ENCODE measurements around the gene HMBS. TPM values are rescaled to one million over a fixed set of nuclear protein-coding genes. Genes with fewer than 3 reads are reported as not detected.

Gene HMBS
- polyA plus RNA-seq, 1 donor (not counting 4 experiments of a cell fraction or from before 2014, with no cell fraction given) = 48.7 TPM

GRCh38 chr11:119061256-119061655 lies 23.4 kb upstream of the HMBS start:
- Histone ChIP-seq H3K27me3 (ENCODE audit: control insufficient read depth, extremely low read depth, insufficient read depth, low read length) (no peaks in the 10 kb centered on the region), H3K9me3 (ENCODE audit: control insufficient read depth, low read depth, low read length) (no peaks in the 10 kb centered on the region)
- no peak for DNase-seq (ENCODE audit: low read depth, low spot score)

DNA sequence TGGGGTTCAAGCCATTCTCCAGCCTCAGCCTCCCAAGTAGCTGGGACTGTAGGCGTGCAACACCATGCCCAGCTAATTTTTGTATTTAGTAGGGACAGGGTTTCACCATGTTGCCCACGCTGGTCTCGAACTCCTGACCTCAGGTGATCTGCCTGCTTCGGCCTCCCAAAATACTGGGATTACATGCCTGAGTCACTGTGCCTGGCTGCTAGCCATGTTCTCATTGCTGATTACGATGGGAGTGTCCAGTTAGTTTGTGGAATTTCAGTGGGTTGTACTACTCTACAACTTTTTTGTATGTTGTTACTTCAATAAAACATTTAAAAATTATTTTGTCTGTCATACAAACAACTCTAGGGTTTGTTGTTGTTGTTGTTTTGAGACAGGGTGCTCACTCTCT lies 21.9 kb upstream of the HMBS start:
- H3K27me3 ChIP-seq (ENCODE audit: control insufficient read depth, extremely low read depth, insufficient read depth, low read length) = no peaks in the 10 kb centered on the region
- no peak for FAIRE-seq
- dilution Hi-C loops (cut with MboI; ENCODE audit: extremely low pct_ligation_motif_present, low sequenced_read_pairs) = no loop called here
- H3K36me3 ChIP-seq (ENCODE audit: control insufficient read depth in 2 of 2, extremely low read depth in 1 of 2, insufficient read depth in 2 of 2, low read length in 2 of 2) = no peaks in the 10 kb centered on the region
- TF ChIP-seq, protein P1, sequence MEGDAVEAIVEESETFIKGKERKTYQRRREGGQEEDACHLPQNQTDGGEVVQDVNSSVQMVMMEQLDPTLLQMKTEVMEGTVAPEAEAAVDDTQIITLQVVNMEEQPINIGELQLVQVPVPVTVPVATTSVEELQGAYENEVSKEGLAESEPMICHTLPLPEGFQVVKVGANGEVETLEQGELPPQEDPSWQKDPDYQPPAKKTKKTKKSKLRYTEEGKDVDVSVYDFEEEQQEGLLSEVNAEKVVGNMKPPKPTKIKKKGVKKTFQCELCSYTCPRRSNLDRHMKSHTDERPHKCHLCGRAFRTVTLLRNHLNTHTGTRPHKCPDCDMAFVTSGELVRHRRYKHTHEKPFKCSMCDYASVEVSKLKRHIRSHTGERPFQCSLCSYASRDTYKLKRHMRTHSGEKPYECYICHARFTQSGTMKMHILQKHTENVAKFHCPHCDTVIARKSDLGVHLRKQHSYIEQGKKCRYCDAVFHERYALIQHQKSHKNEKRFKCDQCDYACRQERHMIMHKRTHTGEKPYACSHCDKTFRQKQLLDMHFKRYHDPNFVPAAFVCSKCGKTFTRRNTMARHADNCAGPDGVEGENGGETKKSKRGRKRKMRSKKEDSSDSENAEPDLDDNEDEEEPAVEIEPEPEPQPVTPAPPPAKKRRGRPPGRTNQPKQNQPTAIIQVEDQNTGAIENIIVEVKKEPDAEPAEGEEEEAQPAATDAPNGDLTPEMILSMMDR (optimal IDR thresholded peaks at IDR 0.05 in 1 of 3, IDR thresholded peaks at IDR 0.05 in 1 of 3, conservative IDR thresholded peaks at IDR 0.05 in 1 of 3; ENCODE audit: extremely low read depth in 1 of 3, insufficient read depth in 2 of 3, low read length in 3 of 3) = no peak
- H3K4me1 ChIP-seq (ENCODE audit: control insufficient read depth, extremely low read depth, insufficient read depth, low read length) = peaks cover 9% of the 10 kb centered on the region
- H3K79me2 ChIP-seq (ENCODE audit: control insufficient read depth, insufficient read depth, low read length) = peaks cover 9% of the 10 kb centered on the region
- no peak overlapping the region for H3K27ac ChIP-seq (ENCODE audit: control insufficient read depth, insufficient read depth, low read length)
- DNase-seq (ENCODE audit: low read depth, low spot score) = no peak
- no peak overlapping the region for H2AFZ ChIP-seq (ENCODE audit: control insufficient read depth, low read length)
- no peaks in the 10 kb centered on the region for H3K9me3 ChIP-seq (ENCODE audit: control insufficient read depth, low read depth, low read length)
- no peak overlapping the region for H3K9ac ChIP-seq (ENCODE audit: control insufficient read depth, extremely low read depth, insufficient read depth, low read length)
- no peaks in the 10 kb centered on the region for H4K20me1 ChIP-seq (ENCODE audit: control insufficient read depth, extremely low read depth, insufficient read depth, low read length)
- H3K4me2 ChIP-seq (ENCODE audit: control insufficient read depth, extremely low read depth, insufficient read depth, low read depth, low read length) = no peak overlapping the region
- no peaks in the 10 kb centered on the region for H3K9me1 ChIP-seq (ENCODE audit: control insufficient read depth, extremely low read depth, insufficient read depth, low read length)
- no peak overlapping the region for H3K4me3 ChIP-seq (ENCODE audit: control insufficient read depth in 2 of 3, extremely low read depth in 1 of 3, insufficient read depth in 2 of 3, low read depth in 1 of 3, low read length in 3 of 3)

More at GRCh38 chr11:119061256-119061655, 23.4 kb upstream of the HMBS start:
- H3K9me1 ChIP-seq (ENCODE audit: control insufficient read depth, extremely low read depth, insufficient read depth, low read length) = no peaks in the 10 kb centered on the region
- TF ChIP-seq, protein P1 (optimal IDR thresholded peaks at IDR 0.05 in 1 of 3, IDR thresholded peaks at IDR 0.05 in 1 of 3, conservative IDR thresholded peaks at IDR 0.05 in 1 of 3; ENCODE audit: extremely low read depth in 1 of 3, insufficient read depth in 2 of 3, low read length in 3 of 3) = no peak
- no peak for TF ChIP-seq EZH2 (IDR thresholded peaks at IDR 0.05; ENCODE audit: low read length)
- H4K20me1 ChIP-seq (ENCODE audit: control insufficient read depth, extremely low read depth, insufficient read depth, low read length) = no peaks in the 10 kb centered on the region
- dilution Hi-C loops (cut with MboI; ENCODE audit: extremely low pct_ligation_motif_present, low sequenced_read_pairs) = no loop called here
- peaks cover 10% of the 10 kb centered on the region for H3K79me2 ChIP-seq (ENCODE audit: control insufficient read depth, insufficient read depth, low read length)
- H3K4me3 ChIP-seq (ENCODE audit: control insufficient read depth in 2 of 3, extremely low read depth in 1 of 3, insufficient read depth in 2 of 3, low read depth in 1 of 3, low read length in 3 of 3) = no peak overlapping the region
- FAIRE-seq = no peak
- no peak overlapping the region for H2AFZ ChIP-seq (ENCODE audit: control insufficient read depth, low read length)
- peaks cover 6% of the 10 kb centered on the region for H3K4me1 ChIP-seq (ENCODE audit: control insufficient read depth, extremely low read depth, insufficient read depth, low read length)
- H3K4me2 ChIP-seq (ENCODE audit: control insufficient read depth, extremely low read depth, insufficient read depth, low read depth, low read length) = no peak overlapping the region
- H3K9ac ChIP-seq (ENCODE audit: control insufficient read depth, extremely low read depth, insufficient read depth, low read length) = no peak overlapping the region
- H3K27ac ChIP-seq (ENCODE audit: control insufficient read depth, insufficient read depth, low read length) = no peak overlapping the region
- H3K36me3 ChIP-seq (ENCODE audit: control insufficient read depth in 2 of 2, extremely low read depth in 1 of 2, insufficient read depth in 2 of 2, low read length in 2 of 2) = no peaks in the 10 kb centered on the region

All from keratinocyte (primary cell).